ENCODE data around the gene ABHD4.

- TF ChIP-seq EP300 (IDR thresholded peaks at IDR 0.05) = peak in 1 of 2 donors; percentile 44
- no peak for TF ChIP-seq POLR2A (IDR thresholded peaks at IDR 0.05)
- TF ChIP-seq CTCF (IDR thresholded peaks at IDR 0.05) = no peak
These were observed 41.8 kb upstream of the ABHD4 start for GRCh38 chr14:22556021-22556989.
